Liver (tissue), 9 donors: ENCODE measurements around the gene SRPX. TPM values are rescaled to one million over a fixed set of nuclear protein-coding genes. Genes with fewer than 3 reads are reported as not detected.

Experiments
- DNase-seq: peaks from one replicate; pipeline ENCODE4 v3.0.0-alpha.2; 2017; ENCODE audit warnings: low spot score
- H3K27ac ChIP-seq, 2 donors: one replicate each; pipeline ENCODE4 v1.7.0; 2013; ENCODE audit warnings: inconsistent platforms in 2 of 2, low read length in 2 of 2, control low read depth in 1 of 2, low read depth in 1 of 2, mild to moderate bottlenecking in 1 of 2
- H3K27me3 ChIP-seq, 4 donors: one replicate each; pipeline versions ENCODE4 v1.6.1 to v1.7.0; 2013; ENCODE audit warnings: low read length in 3 of 4, inconsistent platforms in 1 of 4, mild to moderate bottlenecking in 1 of 4, moderate library complexity in 1 of 4; ENCODE audit not compliant: control insufficient read depth in 4 of 4, insufficient read depth in 4 of 4
- H3K36me3 ChIP-seq, 4 donors: one replicate each; pipeline versions ENCODE4 v1.6.1 to v1.7.0; 2013; ENCODE audit warnings: low read length in 3 of 4, mild to moderate bottlenecking in 3 of 4, low read depth in 1 of 4, moderate library complexity in 1 of 4; ENCODE audit not compliant: control insufficient read depth in 4 of 4, insufficient read depth in 3 of 4
- H3K4me1 ChIP-seq, 4 donors: one replicate each; pipeline versions ENCODE4 v1.6.1 to v1.7.0; 2013; ENCODE audit warnings: low read length in 3 of 4, mild to moderate bottlenecking in 3 of 4, moderate library complexity in 1 of 4; ENCODE audit not compliant: control insufficient read depth in 4 of 4, insufficient read depth in 4 of 4
- H3K4me3 ChIP-seq, 3 donors: one replicate each; pipeline versions ENCODE4 v1.6.1 to v1.7.0; 2013; ENCODE audit warnings: low read length in 3 of 3, control low read depth in 1 of 3, low read depth in 1 of 3, mild to moderate bottlenecking in 1 of 3
- H3K9ac ChIP-seq, 2 donors: one replicate each; pipeline ENCODE4 v1.7.0; 2013; ENCODE audit warnings: low read length in 2 of 2, mild to moderate bottlenecking in 2 of 2, moderate library complexity in 2 of 2, control low read depth in 1 of 2, low read depth in 1 of 2
- H3K9me3 ChIP-seq, 4 donors: one replicate each; pipeline versions ENCODE4 v1.6.1 to v1.7.0; 2013; ENCODE audit warnings: low read length in 3 of 4; ENCODE audit not compliant: control insufficient read depth in 4 of 4
- ATF3 ChIP-seq: IDR thresholded peaks from 2 replicates; pipeline ENCODE4 v1.6.1; 2016; ENCODE audit warnings: antibody characterized with exemption
- CTCF ChIP-seq: fragments of 150-350 bp; IDR thresholded peaks from 2 replicates; pipeline ENCODE4 v1.5.1; 2017; ENCODE audit warnings: improper control_type of control experiment, low read depth, low read length; ENCODE audit not compliant: missing input control
- FOXA1 ChIP-seq: IDR thresholded peaks from 2 replicates; pipeline ENCODE4 v1.6.1; 2016; ENCODE audit warnings: antibody characterized with exemption
- FOXA2 ChIP-seq: IDR thresholded peaks from 2 replicates; pipeline ENCODE4 v1.6.1; 2016; ENCODE audit warnings: antibody characterized with exemption
- GABPA ChIP-seq, 2 donors: IDR thresholded peaks in 1 of 2; conservative IDR thresholded peaks in 1 of 2; 2 replicates each; pipeline ENCODE4 v1.6.1; 2016; ENCODE audit warnings: antibody characterized with exemption in 2 of 2, mild to moderate bottlenecking in 1 of 2, moderate library complexity in 1 of 2
- HNF4A ChIP-seq, 2 donors: conservative IDR thresholded peaks; 2 replicates each; pipeline ENCODE4 v1.6.1; 2016; ENCODE audit warnings: antibody characterized with exemption in 2 of 2, mild to moderate bottlenecking in 2 of 2
- JUND ChIP-seq, 2 donors: IDR thresholded peaks; 2 replicates each; pipeline ENCODE4 v1.6.1; 2016; ENCODE audit warnings: antibody characterized with exemption in 2 of 2
- MAX ChIP-seq: IDR thresholded peaks from 2 replicates; pipeline ENCODE4 v1.6.1; 2016; ENCODE audit warnings: antibody characterized with exemption
- NR2F2 ChIP-seq: IDR thresholded peaks from 2 replicates; pipeline ENCODE4 v1.6.1; 2016; ENCODE audit warnings: antibody characterized with exemption
- RAD21 ChIP-seq, 2 donors: IDR thresholded peaks; 2 replicates each; pipeline ENCODE4 v1.6.1; 2016; ENCODE audit warnings: antibody characterized with exemption in 2 of 2, mild to moderate bottlenecking in 2 of 2
- RXRA ChIP-seq, 2 donors: IDR thresholded peaks; 2 replicates each; pipeline ENCODE4 v1.6.1; 2017 to 2018; ENCODE audit warnings: antibody characterized with exemption in 2 of 2, mild to moderate bottlenecking in 1 of 2
- SP1 ChIP-seq: IDR thresholded peaks from 2 replicates; pipeline ENCODE4 v1.6.1; 2018; ENCODE audit warnings: antibody characterized with exemption, mild to moderate bottlenecking
- TAF1 ChIP-seq: conservative IDR thresholded peaks from 2 replicates; pipeline ENCODE4 v1.6.1; 2016; ENCODE audit warnings: antibody characterized with exemption, mild to moderate bottlenecking
- YY1 ChIP-seq: IDR thresholded peaks from 2 replicates; pipeline ENCODE4 v1.6.1; 2016; ENCODE audit warnings: antibody characterized with exemption, mild to moderate bottlenecking
- ZBTB33 ChIP-seq: IDR thresholded peaks from 2 replicates; pipeline ENCODE4 v1.6.1; 2016; ENCODE audit warnings: antibody characterized with exemption
- WGBS: extraction: QIAGEN DNeasy Blood & Tissue Kit; methylation state at CpG from one replicate; pipeline ENCODE4 v1.1.7; 2013; 5-methylcytosine and 5-hydroxymethylcytosine counted together
- polyA plus RNA-seq, 2 donors: library from polyadenylated mRNA; stranded (reverse) in 1 of 2; unstranded in 1 of 2; fragments of 200-250 nt in 1 of 2; fragments of >200 nt in 1 of 2; fragmentation: Nextera tagmentation in 1 of 2; extraction: Ambion mirVana in 1 of 2; gene quantifications; one replicate each; pipeline versions ENCODE4 v1.2.1 to v1.2.3, GENCODE V29; 2013 to 2015
- total RNA-seq, 2 donors: library from RNA; depleted of rRNA; stranded (reverse); fragments of >200 nt; gene quantifications; one replicate each; pipeline ENCODE4 v1.2.3, GENCODE V29; 2014
- donor health status: healthy.
- donor health status: healthy.
- donor health status: healthy.
- donor health status: healthy.
- donor health status: healthy.

Gene SRPX
- total and polyA plus RNA-seq, 4 donors, result 4.9 to 15.3 (median 10.3) TPM

GRCh38 chrX:38262715-38263620, 42.3 kb upstream of the SRPX start:
- no peaks in the 10 kb centered on the region for H3K36me3 ChIP-seq
- no peak overlapping the region for H3K27ac ChIP-seq
- H3K27me3 ChIP-seq, result no peaks in the 10 kb centered on the region
- DNase-seq, result no peak
- WGBS, result 88% methylated on average over 9 of the region's 9 CpGs
- TF ChIP-seq HNF4A (conservative IDR thresholded peaks at IDR 0.05), result no peak
- TF ChIP-seq CTCF, result no peak
- no peak for TF ChIP-seq MAX
- TF ChIP-seq JUND (IDR thresholded peaks at IDR 0.05), result no peak
- TF ChIP-seq FOXA1, result no peak
- TF ChIP-seq FOXA2, result no peak
- no peak for TF ChIP-seq ZBTB33
- TF ChIP-seq GABPA (IDR thresholded peaks at IDR 0.05 in 1 of 2, conservative IDR thresholded peaks at IDR 0.05 in 1 of 2), result no peak
- TF ChIP-seq NR2F2, result no peak
- no peak for TF ChIP-seq ATF3
- no peak for TF ChIP-seq YY1
- TF ChIP-seq SP1, result no peak
- H3K4me1 ChIP-seq, result no peaks in the 10 kb centered on the region
- H3K9ac ChIP-seq, result no peak overlapping the region
- no peak overlapping the region for H3K4me3 ChIP-seq
- H3K9me3 ChIP-seq, result no peaks in the 10 kb centered on the region

- H3K4me1 ChIP-seq, result no peaks in the 10 kb centered on the region
- WGBS, result 33% methylated on average over 4 of the region's 4 CpGs
- H3K9me3 ChIP-seq, result no peaks in the 10 kb centered on the region
- H3K9ac ChIP-seq, result no peak overlapping the region
- H3K36me3 ChIP-seq, result no peaks in the 10 kb centered on the region
- H3K4me3 ChIP-seq, result no peak overlapping the region
- no peaks in the 10 kb centered on the region for H3K27me3 ChIP-seq
- TF ChIP-seq RAD21 (IDR thresholded peaks at IDR 0.05) (peak; percentile 30 to 53), ATF3 (no peak), FOXA1 (no peak), RXRA (IDR thresholded peaks at IDR 0.05) (no peak), FOXA2 (no peak), NR2F2 (no peak), TAF1 (no peak), HNF4A (conservative IDR thresholded peaks at IDR 0.05) (no peak), GABPA (IDR thresholded peaks at IDR 0.05 in 1 of 2, conservative IDR thresholded peaks at IDR 0.05 in 1 of 2) (no peak), CTCF (peak; percentile 22), MAX (no peak), SP1 (no peak)
- no peak for DNase-seq
- H3K27ac ChIP-seq, result no peak overlapping the region
Measured at GRCh38 chrX:38260231-38260630, 39.6 kb upstream of the SRPX start.
